Measurements from ENCODE around the gene GTSE1.

GTSE1 gene

GRCh38 chr22:46337870-46338269 lies 41.2 kb downstream of the GTSE1 start:
- Histone ChIP-seq H3K4me1 (ENCODE audit: insufficient read depth, low read length) (peaks cover 13% of the 10 kb centered on the region), H3K4me3 (ENCODE audit: low read depth in 1 of 2, low read length in 2 of 2) (no peak overlapping the region), H3K27ac (ENCODE audit: low read depth, low read length) (no peak overlapping the region), H3K9me3 (ENCODE audit: low read length) (no peaks in the 10 kb centered on the region), H3K9ac (ENCODE audit: low read length) (no peak overlapping the region), H3K27me3 (ENCODE audit: control insufficient read depth in 1 of 2, insufficient read depth in 2 of 2, low read length in 2 of 2) (no peaks in the 10 kb centered on the region), H3K36me3 (ENCODE audit: insufficient read depth, low read length) (peaks cover 31% of the 10 kb centered on the region)

- Histone ChIP-seq H3K9me3 (ENCODE audit: low read length) (no peaks in the 10 kb centered on the region), H3K27ac (ENCODE audit: low read depth, low read length) (no peak overlapping the region), H3K36me3 (ENCODE audit: insufficient read depth, low read length) (peaks cover 38% of the 10 kb centered on the region), H3K27me3 (ENCODE audit: control insufficient read depth in 1 of 2, insufficient read depth in 2 of 2, low read length in 2 of 2) (no peaks in the 10 kb centered on the region), H3K9ac (ENCODE audit: low read length) (no peak overlapping the region), H3K4me3 (ENCODE audit: low read depth in 1 of 2, low read length in 2 of 2) (no peak overlapping the region), H3K4me1 (ENCODE audit: insufficient read depth, low read length) (peaks cover 13% of the 10 kb centered on the region)
Observed at GRCh38 chr22:46338636-46339035, 42.0 kb downstream of the GTSE1 start.

- Histone ChIP-seq H3K9me3 (ENCODE audit: low read length) (no peaks in the 10 kb centered on the region), H3K4me3 (ENCODE audit: low read depth in 1 of 2, low read length in 2 of 2) (no peak overlapping the region), H3K9ac (ENCODE audit: low read length) (no peak overlapping the region), H3K27ac (ENCODE audit: low read depth, low read length) (no peak overlapping the region), H3K27me3 (ENCODE audit: control insufficient read depth in 1 of 2, insufficient read depth in 2 of 2, low read length in 2 of 2) (no peaks in the 10 kb centered on the region), H3K4me1 (ENCODE audit: insufficient read depth, low read length) (peaks cover 13% of the 10 kb centered on the region), H3K36me3 (ENCODE audit: insufficient read depth, low read length) (peaks cover 49% of the 10 kb centered on the region)
Observed at GRCh38 chr22:46339956-46340355, 43.3 kb downstream of the GTSE1 start.

- Histone ChIP-seq H3K4me3 (ENCODE audit: low read depth in 1 of 2, low read length in 2 of 2) (no peak overlapping the region), H3K27ac (ENCODE audit: low read depth, low read length) (no peak overlapping the region), H3K4me1 (ENCODE audit: insufficient read depth, low read length) (peaks cover 13% of the 10 kb centered on the region), H3K9me3 (ENCODE audit: low read length) (no peaks in the 10 kb centered on the region), H3K36me3 (ENCODE audit: insufficient read depth, low read length) (peaks cover 49% of the 10 kb centered on the region), H3K27me3 (ENCODE audit: control insufficient read depth in 1 of 2, insufficient read depth in 2 of 2, low read length in 2 of 2) (no peaks in the 10 kb centered on the region), H3K9ac (ENCODE audit: low read length) (no peak overlapping the region)
Observed at GRCh38 chr22:46340676-46341075, 44.0 kb downstream of the GTSE1 start.

- no peak overlapping the region for H3K9ac ChIP-seq (ENCODE audit: low read length)
- peaks cover 69% of the 10 kb centered on the region for H3K36me3 ChIP-seq (ENCODE audit: insufficient read depth, low read length)
- no peak overlapping the region for H3K4me3 ChIP-seq (ENCODE audit: low read depth in 1 of 2, low read length in 2 of 2)
Observed at GRCh38 chr22:46346680-46347405, 50.2 kb downstream of the GTSE1 start.

GRCh38 chr22:46347646-46348045 lies 51.0 kb downstream of the GTSE1 start:
- Histone ChIP-seq H3K4me1 (ENCODE audit: insufficient read depth, low read length) (no peaks in the 10 kb centered on the region), H3K9me3 (ENCODE audit: low read length) (no peaks in the 10 kb centered on the region), H3K9ac (ENCODE audit: low read length) (no peak overlapping the region), H3K27me3 (ENCODE audit: control insufficient read depth in 1 of 2, insufficient read depth in 2 of 2, low read length in 2 of 2) (no peaks in the 10 kb centered on the region), H3K36me3 (ENCODE audit: insufficient read depth, low read length) (peaks cover 77% of the 10 kb centered on the region), H3K4me3 (ENCODE audit: low read depth in 1 of 2, low read length in 2 of 2) (no peak overlapping the region), H3K27ac (ENCODE audit: low read depth, low read length) (no peak overlapping the region)

More at GRCh38 chr22:46346680-46347405, 50.2 kb downstream of the GTSE1 start:
- Histone ChIP-seq H3K9me3 (ENCODE audit: low read length) (no peaks in the 10 kb centered on the region), H3K27me3 (ENCODE audit: control insufficient read depth in 1 of 2, insufficient read depth in 2 of 2, low read length in 2 of 2) (no peaks in the 10 kb centered on the region), H3K27ac (ENCODE audit: low read depth, low read length) (no peak overlapping the region), H3K4me1 (ENCODE audit: insufficient read depth, low read length) (no peaks in the 10 kb centered on the region)

- Histone ChIP-seq H3K27me3 (ENCODE audit: control insufficient read depth in 1 of 2, insufficient read depth in 2 of 2, low read length in 2 of 2) (no peaks in the 10 kb centered on the region), H3K9me3 (ENCODE audit: low read length) (no peaks in the 10 kb centered on the region), H3K4me1 (ENCODE audit: insufficient read depth, low read length) (no peaks in the 10 kb centered on the region), H3K4me3 (ENCODE audit: low read depth in 1 of 2, low read length in 2 of 2) (no peak overlapping the region), H3K9ac (ENCODE audit: low read length) (no peak overlapping the region), H3K36me3 (ENCODE audit: insufficient read depth, low read length) (peaks cover 78% of the 10 kb centered on the region), H3K27ac (ENCODE audit: low read depth, low read length) (no peak overlapping the region)
Observed at GRCh38 chr22:46348099-46348695, 51.5 kb downstream of the GTSE1 start.

- H3K36me3 ChIP-seq (ENCODE audit: insufficient read depth, low read length) = peaks cover 79% of the 10 kb centered on the region
Observed at GRCh38 chr22:46349238-46349637, 52.6 kb downstream of the GTSE1 start.

GRCh38 chr22:46349681-46350080 lies 53.0 kb downstream of the GTSE1 start:
- Histone ChIP-seq H3K4me1 (ENCODE audit: insufficient read depth, low read length) (no peaks in the 10 kb centered on the region), H3K27me3 (ENCODE audit: control insufficient read depth in 1 of 2, insufficient read depth in 2 of 2, low read length in 2 of 2) (no peaks in the 10 kb centered on the region), H3K9me3 (ENCODE audit: low read length) (no peaks in the 10 kb centered on the region), H3K27ac (ENCODE audit: low read depth, low read length) (no peak overlapping the region), H3K9ac (ENCODE audit: low read length) (no peak overlapping the region), H3K36me3 (ENCODE audit: insufficient read depth, low read length) (peaks cover 80% of the 10 kb centered on the region), H3K4me3 (ENCODE audit: low read depth in 1 of 2, low read length in 2 of 2) (no peak overlapping the region)

More at GRCh38 chr22:46349238-46349637, 52.6 kb downstream of the GTSE1 start:
- Histone ChIP-seq H3K4me3 (ENCODE audit: low read depth in 1 of 2, low read length in 2 of 2) (no peak overlapping the region), H3K27ac (ENCODE audit: low read depth, low read length) (no peak overlapping the region), H3K4me1 (ENCODE audit: insufficient read depth, low read length) (no peaks in the 10 kb centered on the region), H3K27me3 (ENCODE audit: control insufficient read depth in 1 of 2, insufficient read depth in 2 of 2, low read length in 2 of 2) (no peaks in the 10 kb centered on the region), H3K9me3 (ENCODE audit: low read length) (no peaks in the 10 kb centered on the region), H3K9ac (ENCODE audit: low read length) (no peak overlapping the region)

GRCh38 chr22:46350121-46350520 lies 53.5 kb downstream of the GTSE1 start:
- H3K9ac ChIP-seq (ENCODE audit: low read length) = no peak overlapping the region
- H3K27me3 ChIP-seq (ENCODE audit: control insufficient read depth in 1 of 2, insufficient read depth in 2 of 2, low read length in 2 of 2) = no peaks in the 10 kb centered on the region
- H3K4me3 ChIP-seq (ENCODE audit: low read depth in 1 of 2, low read length in 2 of 2) = no peak overlapping the region
- H3K27ac ChIP-seq (ENCODE audit: low read depth, low read length) = no peak overlapping the region
- peaks cover 82% of the 10 kb centered on the region for H3K36me3 ChIP-seq (ENCODE audit: insufficient read depth, low read length)
- H3K4me1 ChIP-seq (ENCODE audit: insufficient read depth, low read length) = no peaks in the 10 kb centered on the region
- H3K9me3 ChIP-seq (ENCODE audit: low read length) = no peaks in the 10 kb centered on the region

GRCh38 chr22:46350646-46351045 lies 54.0 kb downstream of the GTSE1 start:
- H3K9me3 ChIP-seq (ENCODE audit: low read length) = no peaks in the 10 kb centered on the region
- H3K36me3 ChIP-seq (ENCODE audit: insufficient read depth, low read length) = peaks cover 84% of the 10 kb centered on the region
- no peak overlapping the region for H3K27ac ChIP-seq (ENCODE audit: low read depth, low read length)
- H3K27me3 ChIP-seq (ENCODE audit: control insufficient read depth in 1 of 2, insufficient read depth in 2 of 2, low read length in 2 of 2) = no peaks in the 10 kb centered on the region
- H3K4me1 ChIP-seq (ENCODE audit: insufficient read depth, low read length) = no peaks in the 10 kb centered on the region
- H3K9ac ChIP-seq (ENCODE audit: low read length) = no peak overlapping the region
- H3K4me3 ChIP-seq (ENCODE audit: low read depth in 1 of 2, low read length in 2 of 2) = no peak overlapping the region

Data from muscle layer of colon (tissue), 2 donors.